AML-193 (cell line): ENCODE measurements around the gene HOXB3.

Source experiments
- DNase-seq, 2 experiments: peaks; one replicate each; lab custom pipeline; 2025; lab: John Stamatoyannopoulos, UW

The HOXB3 gene

DNA sequence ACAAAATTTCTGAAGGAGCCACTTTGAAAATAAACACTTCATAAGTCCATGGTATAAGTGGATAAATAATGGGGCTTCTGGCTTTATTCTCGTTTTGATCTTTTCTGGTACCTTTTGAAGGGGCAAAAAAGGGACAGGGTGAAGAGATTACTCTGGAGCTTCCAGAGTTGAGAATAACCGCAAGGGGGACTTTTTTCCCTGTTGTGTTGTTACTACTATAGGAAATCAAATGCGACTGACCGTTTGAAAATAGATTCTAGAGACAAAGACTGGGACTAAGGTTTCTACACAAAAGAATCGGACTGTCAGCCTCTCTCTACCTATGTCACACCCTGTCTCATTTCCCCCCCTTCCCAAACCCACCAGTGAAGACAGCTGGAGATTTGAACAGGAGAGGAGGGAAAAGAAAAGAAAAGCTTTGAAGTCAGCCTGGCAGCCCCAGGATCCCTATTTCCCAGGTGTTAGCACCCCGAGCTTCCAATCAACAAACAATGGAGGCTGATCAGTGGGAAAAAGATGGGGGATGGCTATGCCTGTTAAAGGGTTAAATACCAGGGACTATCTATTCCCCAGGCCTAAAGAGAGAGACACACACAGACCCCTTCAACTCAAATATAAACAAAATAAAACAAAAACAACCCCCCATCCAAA, 20.2 kb downstream of the HOXB3 start:
- no peak for DNase-seq

DNA sequence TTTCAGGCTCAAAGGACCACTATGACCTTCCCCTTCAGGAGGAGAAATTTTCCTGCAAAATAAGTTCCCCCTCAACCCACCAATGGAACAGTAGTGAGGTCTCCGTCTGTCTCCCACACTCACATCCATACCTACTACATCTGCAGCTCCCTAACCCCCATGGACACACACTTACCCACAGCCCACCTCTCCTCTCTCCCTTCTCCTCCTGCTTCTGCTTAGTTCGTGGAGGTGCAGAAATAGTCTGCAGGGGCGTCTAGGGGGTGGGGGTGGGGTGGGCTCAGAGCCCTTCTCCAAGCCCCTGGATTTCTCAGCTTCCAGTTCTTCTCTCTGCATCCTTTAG, 20.8 kb downstream of the HOXB3 start:
- DNase-seq, result no peak

DNA sequence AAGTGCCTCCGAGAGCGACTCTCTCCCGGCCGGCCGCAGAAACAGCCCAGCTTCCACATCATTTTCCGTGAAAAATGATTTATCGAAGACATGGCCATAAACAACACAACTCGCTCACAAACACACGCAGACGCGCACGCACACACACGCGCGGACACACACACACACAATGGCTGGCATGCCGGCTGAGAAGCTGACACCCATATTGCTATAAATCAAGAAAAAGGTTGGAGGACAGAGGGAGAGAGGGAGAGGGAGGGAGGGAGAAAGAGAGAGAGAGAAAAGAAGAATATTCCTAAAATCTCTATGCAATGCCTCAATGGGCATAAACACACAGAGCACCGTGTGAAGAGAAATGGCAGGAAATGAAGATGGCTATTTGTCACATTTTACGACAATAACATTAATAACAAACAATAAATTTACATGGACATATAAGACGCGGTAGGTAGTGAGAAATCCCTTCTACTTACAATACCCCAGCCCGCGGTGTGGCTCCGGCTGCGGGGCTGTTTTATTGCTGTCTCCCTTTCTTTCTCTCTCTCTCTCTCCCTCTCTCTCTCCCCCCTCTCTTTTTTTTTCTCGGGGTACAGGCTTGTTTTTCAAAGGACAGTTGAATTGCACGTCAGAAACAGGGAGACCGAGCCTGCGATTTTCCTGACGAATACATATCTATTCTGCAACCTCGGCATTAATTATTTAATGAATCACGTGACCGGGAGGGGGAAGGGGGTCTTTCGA, 21.4 kb downstream of the HOXB3 start:
- DNase-seq, result no peak

DNA sequence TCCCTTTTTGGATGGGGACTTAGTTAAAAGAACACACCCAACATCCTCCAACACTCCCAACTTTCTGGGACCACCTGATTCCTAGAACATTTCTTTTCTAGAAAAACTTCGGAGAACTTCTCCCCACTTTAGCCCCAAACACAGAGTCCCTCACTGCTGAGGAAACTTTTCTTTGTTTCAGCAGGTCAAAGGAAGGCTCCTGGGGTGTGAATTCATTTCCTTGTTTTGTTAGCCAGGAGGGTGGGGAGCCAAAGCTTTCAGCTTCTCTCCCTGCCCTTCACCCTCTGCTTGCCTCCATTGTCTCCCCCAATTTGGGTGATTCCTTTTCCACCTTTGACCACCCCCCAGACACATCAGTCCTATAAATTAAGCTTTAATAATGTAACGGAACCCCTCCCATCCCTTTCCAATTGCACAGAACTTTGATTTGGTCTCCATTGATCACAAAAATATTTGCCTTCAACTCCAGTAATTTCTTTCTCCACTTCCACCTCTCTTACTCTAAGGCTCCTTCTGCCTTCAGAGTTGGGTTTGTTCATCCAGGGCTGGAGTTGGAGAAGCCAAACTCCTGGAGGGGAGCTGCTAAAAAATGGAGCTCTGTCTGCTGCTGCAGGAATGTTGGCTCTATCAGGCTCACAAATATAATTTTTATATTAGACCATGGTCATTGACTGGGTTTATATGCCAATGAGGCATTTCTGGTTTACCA, 22.2 kb downstream of the HOXB3 start:
- no peak for DNase-seq

DNA sequence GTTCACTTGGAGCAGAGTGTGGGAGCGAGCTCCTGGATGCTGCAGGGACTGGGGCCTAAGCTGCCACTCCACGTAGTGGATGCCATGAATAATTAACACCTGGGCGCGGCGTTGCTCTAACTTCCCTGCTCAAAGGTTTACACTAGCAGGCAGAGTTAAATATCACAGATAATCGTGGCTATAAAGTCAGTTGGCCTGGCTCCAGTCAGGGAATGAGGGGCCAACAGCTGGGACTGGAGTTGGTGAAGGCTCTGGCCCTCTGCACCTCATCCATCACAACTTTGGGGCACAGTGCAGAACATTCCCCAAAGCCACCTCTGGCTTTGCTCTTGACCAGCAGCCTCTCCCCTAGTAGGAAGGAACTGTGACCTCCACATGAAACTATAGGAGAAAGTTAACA, 22.8 kb downstream of the HOXB3 start:
- DNase-seq, result no peak

DNA sequence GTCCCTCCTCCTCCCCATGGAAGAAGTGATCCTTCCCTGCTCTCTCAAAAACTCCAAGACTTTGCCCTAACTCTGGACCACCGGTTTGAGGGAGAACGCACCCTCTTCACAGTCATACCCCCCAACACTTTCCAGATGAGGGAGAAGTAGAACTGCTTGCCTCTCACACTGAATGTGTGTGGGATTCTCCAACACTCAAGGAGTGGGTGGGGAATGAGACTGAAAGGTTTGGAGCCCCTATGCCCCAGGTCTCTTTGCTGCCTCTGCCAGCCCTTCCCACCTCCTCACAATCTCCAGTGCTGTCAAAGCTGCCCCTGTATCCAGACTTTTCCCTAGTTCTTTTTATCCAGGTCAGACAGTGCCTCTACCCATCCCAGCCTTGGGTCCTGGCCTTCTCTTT, 23.3 kb downstream of the HOXB3 start:
- DNase-seq, result no peak

DNA sequence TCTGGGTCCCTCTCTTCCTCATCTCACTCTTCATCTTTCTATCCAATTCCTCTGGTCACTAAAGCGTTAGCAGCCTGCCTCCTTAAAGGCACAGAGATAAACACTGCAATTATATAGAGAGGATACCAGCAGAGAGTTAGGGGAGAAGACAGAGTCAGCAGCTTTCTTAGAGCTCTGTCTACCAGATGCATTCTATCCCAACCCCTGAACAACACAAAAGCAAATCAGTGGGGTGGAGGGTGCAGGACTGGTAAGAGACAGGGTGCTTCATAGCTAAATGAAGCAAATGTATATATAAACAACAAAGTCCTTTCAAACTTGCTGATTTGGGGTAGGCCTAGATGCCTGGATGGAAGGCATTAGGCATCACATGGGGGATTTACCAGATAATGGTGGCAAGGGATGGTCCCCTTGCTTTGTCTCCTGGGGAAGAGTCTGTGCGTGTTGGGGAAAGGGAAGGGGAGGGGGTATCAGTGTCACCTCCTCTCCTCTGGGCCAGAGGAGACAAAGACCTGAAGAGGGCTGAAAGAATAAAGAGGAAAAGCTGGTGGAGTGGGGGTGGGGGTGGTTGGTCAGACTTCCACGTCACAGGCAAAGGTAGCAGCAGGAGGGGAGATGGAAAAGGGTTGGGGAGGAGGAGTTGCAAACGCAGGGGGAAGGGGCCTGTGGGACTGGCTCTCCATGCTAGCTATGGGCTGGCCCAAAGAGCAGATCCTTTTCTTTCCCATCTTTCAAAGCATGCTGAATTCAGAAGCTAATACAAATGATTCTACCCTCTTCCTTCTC, 23.9 kb downstream of the HOXB3 start:
- DNase-seq, result no peak

DNA sequence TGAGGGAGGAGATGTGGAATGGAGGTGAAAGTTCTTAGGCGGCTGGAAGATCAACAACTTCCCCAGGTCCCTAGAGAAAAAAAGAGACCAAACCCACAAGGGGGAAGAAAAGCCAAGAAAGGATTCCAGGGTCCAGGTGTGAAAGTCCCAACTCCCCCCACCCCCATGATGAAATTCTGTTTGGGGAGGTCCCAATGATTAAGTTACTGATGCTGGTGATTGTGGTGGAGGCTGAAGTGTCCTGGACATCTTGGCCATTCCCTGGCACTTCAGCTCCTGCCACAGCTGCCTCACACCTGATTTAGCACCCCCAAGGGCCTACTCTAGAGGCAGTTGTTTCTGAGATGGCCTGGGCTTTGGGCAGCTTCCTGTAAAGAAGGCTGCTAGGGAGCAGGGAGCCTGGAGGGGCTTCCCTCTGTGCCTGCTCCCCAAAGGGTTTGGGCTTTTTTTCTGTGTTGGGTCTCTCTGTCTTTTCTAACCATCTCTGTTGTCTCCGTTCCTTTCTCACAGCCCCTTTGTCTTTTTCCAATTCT, 25.0 kb downstream of the HOXB3 start:
- no peak for DNase-seq

DNA sequence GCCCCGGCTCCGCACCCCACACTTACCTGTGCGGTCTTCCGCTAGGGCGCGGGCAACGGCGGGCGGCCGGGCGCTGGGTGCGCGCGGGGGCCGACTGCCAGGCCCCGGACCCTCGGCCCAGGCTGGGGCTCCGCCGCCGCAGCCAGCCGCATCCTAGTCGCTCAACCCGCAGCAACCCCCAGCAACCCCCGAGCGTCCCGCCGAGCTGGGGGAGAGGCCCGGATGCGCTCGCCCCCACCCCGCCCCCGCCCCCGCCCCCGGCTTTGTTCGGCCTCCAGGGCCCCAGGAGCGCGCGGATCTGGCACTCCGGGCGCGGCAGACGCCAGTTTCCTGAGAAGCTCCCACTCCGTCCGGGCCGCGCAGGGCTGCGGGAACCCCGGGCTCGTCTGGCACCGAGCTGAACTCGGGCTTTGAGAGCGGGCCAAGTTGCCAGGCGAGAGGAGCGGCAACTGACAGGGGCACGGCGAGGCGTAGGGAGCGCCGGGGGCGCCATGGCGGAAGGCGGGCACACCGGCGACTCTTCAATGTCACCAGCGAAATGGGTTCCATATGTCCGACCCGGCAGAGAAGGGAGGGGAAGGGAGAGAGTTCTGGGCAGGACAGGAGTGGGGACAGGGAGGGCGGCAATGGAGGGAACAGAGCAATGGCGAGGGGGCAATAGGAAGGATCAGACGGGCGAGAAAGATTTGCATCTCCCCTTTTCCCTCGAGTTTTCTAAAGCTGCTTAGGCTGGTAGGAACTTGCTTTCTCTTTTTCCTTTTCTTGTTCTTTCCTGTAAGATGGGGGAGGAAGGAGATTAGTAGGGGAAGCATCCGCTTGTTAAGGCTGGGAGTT, 25.6 kb downstream of the HOXB3 start:
- DNase-seq, result no peak

DNA sequence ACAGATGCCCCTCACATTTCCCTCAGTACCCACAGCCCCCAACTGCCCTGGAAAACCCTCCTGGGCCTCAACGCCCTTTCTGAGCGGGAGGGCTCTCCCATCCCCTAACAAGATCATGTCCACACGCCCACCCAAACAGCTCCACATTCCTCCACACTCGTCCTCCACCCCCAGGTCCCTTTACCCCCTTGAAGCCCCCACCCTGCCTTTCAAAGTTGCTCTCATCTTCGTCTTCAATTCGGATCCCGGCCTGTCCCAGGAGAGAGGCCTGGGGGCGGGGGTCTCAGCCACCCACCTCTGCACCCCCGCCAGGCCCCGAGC, 26.2 kb downstream of the HOXB3 start:
- no peak for DNase-seq

DNA sequence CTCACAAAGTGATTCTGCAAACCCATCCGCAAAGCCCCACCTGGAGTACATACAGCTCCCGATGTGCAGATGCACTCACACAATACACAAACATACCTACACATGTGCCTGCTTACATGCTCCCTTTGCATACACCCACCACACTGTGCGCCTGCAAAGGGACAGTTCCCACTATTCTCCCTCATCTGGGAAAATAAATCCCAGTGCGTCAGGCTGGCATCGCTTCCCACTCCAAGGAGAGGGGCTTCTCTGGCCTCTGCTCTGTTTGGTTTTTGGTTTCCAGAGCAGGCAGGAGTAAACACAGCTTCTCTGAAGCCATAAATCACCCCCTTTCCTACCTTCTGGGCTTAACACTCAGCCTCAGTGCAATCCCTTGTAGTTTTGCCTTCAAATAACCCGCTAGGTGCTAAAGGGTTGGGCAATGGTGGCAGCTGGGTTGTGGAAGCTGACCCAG, 26.6 kb downstream of the HOXB3 start:
- DNase-seq, result no peak

DNA sequence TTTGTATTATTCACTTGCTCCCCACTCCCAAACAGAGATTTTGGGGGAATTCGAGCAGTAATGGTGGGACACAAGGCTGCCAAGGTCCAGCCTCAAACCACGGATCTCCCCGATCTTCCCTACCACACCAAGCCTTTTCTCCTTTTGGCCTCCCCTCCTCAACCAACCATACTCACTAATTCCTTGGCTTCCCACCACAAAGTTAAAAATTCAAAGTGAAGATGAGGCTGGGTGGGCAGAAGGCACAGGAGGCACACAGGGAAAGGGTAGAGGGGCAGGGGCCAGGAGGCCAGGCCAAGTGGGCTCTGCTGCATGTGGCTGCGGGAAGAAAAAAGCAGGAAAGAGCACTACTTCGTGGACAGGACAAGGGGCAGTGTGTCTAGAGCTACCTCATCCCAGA, 27.1 kb downstream of the HOXB3 start:
- DNase-seq, result no peak

DNA sequence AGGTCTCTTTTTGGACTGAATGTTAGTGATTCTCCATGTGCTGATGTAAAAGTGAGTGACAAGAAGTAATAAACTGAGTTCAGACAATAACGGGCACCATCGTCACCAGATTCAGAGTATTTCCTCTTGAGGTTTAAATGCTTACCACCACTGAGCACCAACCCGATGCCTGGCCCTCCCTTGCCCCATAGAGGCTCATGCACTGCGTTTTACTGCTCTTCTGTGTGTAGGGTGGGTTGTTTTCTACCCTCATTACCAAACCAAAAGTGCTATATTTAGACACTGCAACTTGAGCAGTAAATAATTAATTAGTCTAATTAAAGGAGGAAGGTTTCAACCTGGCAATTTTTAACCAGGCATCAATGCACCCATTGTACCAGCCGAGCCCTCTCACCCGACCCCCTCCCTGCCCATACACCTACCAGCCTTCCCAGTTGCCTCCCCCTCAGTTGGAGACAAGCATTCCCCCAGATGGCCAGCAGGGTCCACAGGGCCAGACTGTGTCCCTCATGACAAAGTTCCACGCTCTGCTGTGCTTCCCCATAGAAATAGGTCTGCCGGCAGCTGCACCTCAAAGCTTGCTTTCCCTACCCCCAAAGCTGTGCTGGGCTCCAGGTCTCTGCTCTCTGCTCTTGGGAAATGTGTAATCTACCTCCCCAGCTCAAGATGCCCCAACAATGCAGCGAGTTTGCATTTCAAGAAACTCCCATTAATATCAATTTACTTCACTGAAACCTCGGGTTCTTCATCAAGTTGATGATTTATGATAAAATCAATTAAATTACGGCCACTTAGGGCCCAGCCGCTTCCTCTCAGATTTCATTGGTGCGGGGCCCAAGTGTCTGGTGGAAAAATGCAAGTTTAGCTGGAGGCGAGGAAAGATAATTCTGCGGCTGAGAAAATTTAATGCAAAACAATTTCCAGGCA, 27.9 kb downstream of the HOXB3 start:
- DNase-seq, result no peak

DNA sequence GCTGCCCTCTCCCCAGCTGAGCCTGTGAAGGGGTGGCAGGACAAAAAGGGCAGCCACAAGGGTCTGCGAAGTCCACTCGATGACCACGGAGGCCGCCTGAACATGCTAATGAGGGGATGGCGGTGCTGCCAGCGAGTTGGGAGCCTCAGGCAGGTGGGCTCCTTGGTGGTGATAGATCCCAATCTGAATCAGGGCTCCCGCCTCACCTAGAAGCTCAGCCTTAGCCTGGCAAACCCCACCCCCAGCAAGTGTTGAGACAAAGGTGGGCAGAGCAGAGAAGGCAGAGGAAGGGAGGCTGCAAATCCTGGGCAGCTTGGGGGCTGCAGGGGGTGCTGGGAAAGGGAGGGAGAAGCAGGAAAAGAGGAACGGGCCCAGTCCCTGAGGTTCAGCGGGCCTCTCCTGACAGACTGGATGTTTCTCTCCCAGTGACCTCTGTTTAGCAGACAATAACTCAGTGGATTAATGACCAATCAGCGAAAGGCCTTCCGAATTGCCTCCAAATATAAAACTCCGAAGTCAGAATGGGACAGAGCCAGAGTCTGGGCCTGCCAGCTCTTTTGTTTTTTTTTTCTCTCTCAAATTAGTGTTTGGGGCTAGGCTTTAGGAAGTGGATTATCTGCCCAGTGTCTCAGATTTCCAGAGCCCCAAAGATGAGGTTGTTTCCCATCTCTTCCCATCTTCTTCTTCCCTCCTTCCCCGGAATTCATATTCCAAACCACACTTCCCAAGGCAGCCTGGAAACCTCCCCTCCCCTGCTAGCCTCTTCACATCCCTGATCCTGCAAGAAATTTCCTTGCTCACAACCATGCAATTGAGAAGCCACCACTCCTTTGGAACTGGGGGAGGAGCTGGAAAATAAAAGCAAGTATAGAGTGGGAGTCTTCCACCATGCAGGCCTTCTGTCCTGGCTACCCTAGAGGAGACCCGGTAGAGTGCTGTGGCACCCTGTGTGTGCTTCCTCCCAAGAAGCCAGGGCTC, 29.9 kb downstream of the HOXB3 start:
- no peak for DNase-seq

DNA sequence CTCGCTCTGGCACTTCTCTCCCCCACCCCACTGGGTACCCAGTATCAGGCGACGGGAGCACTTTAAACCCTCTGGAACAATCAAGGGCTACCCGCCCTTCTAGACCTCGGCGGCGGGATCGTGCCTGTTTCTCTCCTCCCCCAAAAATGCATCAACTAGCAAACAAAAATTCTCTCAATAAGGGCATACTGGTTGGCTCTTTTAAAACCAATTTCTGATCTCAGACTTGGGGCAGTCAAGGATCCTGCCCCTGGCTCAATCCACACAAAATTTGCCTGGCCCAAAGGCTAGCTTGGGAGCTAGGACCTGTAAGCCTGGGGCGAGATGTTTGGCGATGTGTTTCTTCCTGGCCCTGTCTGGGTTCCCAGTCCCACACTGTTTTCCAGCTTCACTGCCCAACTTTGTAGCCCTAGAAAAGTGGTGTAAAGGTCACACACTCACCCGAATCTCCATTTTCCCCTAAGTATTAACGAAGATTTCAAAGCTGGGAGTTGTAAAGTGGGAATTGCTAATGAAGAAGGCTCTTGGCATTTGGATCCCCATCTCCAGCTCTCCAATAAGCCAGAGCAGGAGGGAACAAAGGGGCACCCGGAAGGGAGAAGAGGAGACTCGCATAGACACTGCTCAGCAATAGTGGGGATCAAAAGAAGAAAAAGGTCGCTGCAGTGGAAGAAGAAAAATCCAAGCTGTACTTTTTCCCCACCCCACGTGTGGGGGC, 30.8 kb downstream of the HOXB3 start:
- DNase-seq, result no peak

DNA sequence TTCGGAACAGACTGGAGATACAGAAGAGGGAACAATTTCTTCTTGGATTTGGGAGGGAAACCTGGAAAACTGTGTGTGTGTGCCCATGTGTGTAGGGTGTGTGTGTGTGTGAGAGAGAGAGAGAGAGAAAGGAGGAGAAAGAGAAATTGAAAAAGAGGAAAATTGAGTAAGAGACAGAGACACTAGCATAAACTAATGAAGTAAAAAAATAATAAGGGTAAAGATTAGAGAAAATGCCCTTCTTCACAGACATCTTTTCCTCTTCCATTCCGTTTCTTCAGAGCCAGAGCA, 31.3 kb downstream of the HOXB3 start:
- no peak for DNase-seq

DNA sequence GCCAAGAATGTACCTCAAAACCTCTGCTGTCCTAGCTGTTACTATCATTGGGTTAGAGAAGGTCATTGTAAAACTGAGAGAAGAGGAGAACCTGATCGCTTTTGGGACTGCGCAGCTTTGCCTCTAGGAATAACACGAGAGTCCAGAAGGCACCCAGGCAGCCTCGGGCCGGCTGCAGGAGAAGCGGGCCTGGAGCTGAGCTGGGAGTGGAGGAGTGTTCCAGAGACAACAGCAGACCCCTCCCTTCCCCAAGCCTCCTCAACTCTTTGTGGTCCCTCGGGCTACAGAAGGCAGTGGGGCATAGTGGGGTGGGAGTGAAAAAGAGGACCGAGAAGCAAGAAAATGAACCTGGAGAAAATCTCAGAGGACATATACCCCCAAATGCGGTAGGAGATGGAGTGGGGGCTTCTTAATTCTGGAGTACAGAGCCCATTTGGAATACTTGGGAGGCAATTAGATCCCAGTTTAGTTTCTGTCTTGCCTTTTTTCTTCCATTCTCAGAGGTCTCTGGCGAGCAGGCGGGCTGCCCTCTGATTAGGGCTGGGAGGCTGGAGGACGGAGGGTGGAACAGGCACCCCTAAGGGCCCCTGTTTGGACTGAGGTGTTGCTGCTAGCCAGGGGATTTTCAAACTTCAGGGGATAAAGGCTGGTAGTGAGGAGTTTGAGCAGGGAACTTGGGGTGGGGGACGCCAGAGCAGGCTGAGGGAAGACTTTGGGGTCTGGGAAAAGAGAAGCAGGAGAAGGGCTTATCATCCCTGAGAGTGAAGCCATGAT, 31.8 kb downstream of the HOXB3 start:
- no peak for DNase-seq
